Cardiac fibroblast (primary cell): Measurements from ENCODE around the gene CAT.

Experiments used
- DNase-seq, 2 donors: peaks; one replicate each; pipeline versions ENCODE4 v3.0.0 to v3.0.0-alpha.2; 2010; ENCODE audit warnings: low read depth in 2 of 2
- H3K4me3 ChIP-seq, 2 donors: replicated peaks in 1 of 2; 1 replicate in 1 of 2; 2 replicates in 1 of 2; pipeline ENCODE4 v1.5.1; 2011; ENCODE audit warnings: low read depth in 2 of 2, low read length in 2 of 2, mild to moderate bottlenecking in 2 of 2, moderate library complexity in 1 of 2
- TF ChIP-seq, protein P1 (sequence below): IDR thresholded peaks from one replicate; pipeline ENCODE4 v1.5.1; 2011; ENCODE audit warnings: low read depth, mild to moderate bottlenecking, low read length, inconsistent platforms

The CAT gene

GRCh38 chr11:34499719-34500500 is 61.2 kb downstream of the CAT start:
- DNase-seq, result no peak
- no peak overlapping the region for H3K4me3 ChIP-seq
- TF ChIP-seq, protein P1, sequence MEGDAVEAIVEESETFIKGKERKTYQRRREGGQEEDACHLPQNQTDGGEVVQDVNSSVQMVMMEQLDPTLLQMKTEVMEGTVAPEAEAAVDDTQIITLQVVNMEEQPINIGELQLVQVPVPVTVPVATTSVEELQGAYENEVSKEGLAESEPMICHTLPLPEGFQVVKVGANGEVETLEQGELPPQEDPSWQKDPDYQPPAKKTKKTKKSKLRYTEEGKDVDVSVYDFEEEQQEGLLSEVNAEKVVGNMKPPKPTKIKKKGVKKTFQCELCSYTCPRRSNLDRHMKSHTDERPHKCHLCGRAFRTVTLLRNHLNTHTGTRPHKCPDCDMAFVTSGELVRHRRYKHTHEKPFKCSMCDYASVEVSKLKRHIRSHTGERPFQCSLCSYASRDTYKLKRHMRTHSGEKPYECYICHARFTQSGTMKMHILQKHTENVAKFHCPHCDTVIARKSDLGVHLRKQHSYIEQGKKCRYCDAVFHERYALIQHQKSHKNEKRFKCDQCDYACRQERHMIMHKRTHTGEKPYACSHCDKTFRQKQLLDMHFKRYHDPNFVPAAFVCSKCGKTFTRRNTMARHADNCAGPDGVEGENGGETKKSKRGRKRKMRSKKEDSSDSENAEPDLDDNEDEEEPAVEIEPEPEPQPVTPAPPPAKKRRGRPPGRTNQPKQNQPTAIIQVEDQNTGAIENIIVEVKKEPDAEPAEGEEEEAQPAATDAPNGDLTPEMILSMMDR, result no peak

- peak; percentile 82 to 84 for DNase-seq
- TF ChIP-seq, protein P1, result no peak
- no peak overlapping the region for H3K4me3 ChIP-seq
These were observed 62.8 kb downstream of the CAT start for GRCh38 chr11:34501500-34501899.

DNA sequence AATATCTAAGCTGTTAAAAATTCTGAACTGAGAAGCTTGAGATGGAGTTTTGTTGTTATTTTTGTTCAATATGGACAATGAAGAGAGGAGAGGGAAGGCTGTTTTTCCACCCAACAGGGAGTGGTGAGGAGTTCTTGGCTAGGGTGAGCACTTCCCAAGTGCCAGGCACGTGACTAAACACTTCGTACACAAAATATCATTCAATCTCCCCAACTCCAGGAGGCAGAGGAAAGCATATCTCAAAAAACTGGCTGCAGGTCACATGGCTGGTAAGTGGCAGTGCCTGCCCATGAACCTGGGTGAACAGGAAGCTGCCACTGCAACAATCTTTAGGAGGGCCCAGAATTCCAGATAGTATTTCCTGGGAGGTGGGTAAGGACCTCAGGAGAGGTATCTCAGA is 63.2 kb downstream of the CAT start:
- H3K4me3 ChIP-seq, result no peak overlapping the region
- TF ChIP-seq, protein P1, result no peak
- peak in 1 of 2 donors; percentile 28 for DNase-seq

GRCh38 chr11:34502949-34503348 is 64.2 kb downstream of the CAT start:
- TF ChIP-seq, protein P1, result no peak
- no peak for DNase-seq
- no peak overlapping the region for H3K4me3 ChIP-seq

DNA sequence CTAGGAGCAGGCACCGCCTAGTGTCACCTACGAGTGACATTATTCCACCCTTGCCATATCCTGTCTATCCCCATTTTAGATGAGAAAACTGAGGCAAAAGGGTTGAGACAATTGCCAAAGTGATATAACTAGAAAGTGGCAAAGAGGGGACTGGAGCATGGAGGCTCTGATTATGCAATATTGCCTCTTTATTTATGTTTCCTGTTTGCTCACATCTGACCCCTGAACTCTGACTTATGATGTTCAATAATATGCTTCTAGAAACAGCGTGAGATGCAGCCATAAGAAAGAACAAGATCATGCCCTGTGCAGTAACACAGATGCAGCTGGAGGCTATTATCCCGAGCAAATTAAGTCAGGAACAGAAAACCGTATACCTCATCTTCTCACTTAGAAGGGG is 67.1 kb downstream of the CAT start:
- TF ChIP-seq, protein P1, result no peak
- DNase-seq, result no peak
- no peak overlapping the region for H3K4me3 ChIP-seq

GRCh38 chr11:34507156-34507555 is 68.4 kb downstream of the CAT start:
- H3K4me3 ChIP-seq, result no peak overlapping the region
- TF ChIP-seq, protein P1, result no peak
- DNase-seq, result no peak

GRCh38 chr11:34507610-34508009 is 68.9 kb downstream of the CAT start:
- no peak overlapping the region for H3K4me3 ChIP-seq
- no peak for DNase-seq

More at GRCh38 chr11:34507610-34508009, 68.9 kb downstream of the CAT start:
- TF ChIP-seq, protein P1, result no peak
